Measurements from ENCODE around the gene TCAF1.

Gene TCAF1

DNA sequence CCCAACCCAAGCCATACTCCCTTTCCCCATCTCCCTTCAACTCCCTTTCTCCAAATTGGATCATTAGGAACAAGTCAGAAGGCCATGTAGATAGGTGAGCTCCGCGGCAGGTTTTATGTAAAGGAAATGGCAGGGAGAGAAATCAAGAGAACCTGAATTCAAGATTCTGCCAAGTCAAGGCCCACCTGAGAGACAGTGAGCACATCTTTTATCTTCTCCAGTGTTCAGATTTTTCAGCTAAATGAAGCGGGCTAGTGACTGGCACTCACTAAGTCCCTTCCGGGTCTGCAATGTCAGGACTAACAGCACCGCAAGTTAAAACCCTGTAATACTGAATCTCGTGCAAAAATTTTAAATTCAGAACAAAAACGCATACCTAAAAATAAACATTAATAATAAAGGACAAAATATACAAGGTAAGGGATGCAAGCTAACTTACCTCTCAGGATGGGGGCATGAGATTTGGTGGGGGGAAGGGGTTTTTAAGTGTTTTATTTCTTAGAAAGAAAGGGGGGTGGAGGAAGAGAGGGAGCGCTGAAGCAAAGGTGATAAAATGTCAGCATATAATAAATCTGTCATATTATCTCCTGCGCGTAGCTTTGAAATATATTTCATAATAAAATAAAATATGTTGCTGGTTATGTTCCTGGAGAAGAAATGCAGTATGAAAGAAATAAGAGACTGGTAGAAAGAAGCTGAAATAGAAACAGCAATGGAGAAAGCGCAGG lies 17.6 kb downstream of the TCAF1 start:
- TF ChIP-seq POLR2AphosphoS5 (IDR thresholded peaks at IDR 0.05; ENCODE audit: low read depth) (no peak), SPI1 (IDR thresholded peaks at IDR 0.05; ENCODE audit: borderline replicate concordance, low read depth) (no peak)
- no peak overlapping the region for H3K27ac ChIP-seq (replicated peaks)
- H3K4me3 ChIP-seq (replicated peaks; ENCODE audit: insufficient read depth, low read length) = no peak overlapping the region
- no peak for DNase-seq (ENCODE audit: low read depth in 1 of 2, low spot score in 1 of 2)
- no peaks in the 10 kb centered on the region for H3K27me3 ChIP-seq (ENCODE audit: insufficient read depth, poor library complexity, severe bottlenecking)

DNA sequence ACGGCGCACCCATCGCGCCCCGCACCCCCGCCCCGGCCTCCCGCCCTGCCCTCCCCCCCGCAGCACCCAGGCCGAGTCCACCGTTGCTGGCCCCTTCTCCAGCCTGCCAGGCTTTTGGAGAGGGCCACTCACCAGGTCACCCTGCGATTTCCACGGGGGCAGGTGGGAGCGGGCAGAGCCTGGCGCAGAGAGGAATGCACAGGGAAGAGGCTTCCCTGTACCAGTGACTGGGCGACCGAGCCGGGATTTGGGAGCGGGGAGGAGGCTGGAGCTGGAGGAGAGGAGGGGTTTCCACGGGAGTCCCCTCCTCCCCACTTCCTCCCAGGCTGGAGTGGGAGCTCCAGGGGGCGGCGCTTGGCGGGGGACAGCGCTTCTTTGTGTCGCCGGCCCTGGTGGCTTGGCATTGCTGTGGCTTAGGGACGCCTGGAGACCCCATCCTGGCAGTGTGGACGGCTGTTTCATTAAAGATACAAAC lies 19.3 kb downstream of the TCAF1 start:
- DNase-seq (ENCODE audit: low read depth in 1 of 2, low spot score in 1 of 2) = no peak
- H3K4me3 ChIP-seq (replicated peaks; ENCODE audit: insufficient read depth, low read length) = no peak overlapping the region
- no peak overlapping the region for H3K27ac ChIP-seq (replicated peaks)

DNA sequence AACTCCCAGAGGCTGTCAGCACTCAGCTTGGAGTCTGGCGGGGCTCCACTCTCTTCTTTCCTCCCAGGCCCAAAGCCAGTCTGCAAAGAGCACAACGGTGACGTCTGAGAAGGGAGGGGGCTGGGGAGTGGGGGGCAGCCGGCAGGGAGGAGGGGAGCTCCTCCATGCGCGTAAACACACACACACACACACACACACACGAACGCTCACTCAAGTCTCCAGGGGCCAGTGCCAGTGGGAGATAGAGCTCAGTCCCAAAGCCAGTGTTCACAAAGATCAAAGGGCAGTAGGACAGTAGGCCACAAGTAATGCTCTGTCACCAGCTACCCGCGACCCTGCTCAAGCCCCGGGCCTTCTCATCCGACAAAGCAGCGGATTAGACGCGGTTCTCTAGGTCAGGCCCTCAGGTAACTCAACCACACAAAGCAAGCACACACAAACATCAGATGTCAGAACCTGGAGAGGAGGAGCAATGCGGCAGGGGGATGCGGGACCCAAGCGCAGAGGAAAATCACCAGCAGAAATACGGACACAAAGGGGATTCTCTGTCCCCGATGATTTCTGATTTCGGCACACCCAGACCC lies 19.9 kb downstream of the TCAF1 start:
- no peak overlapping the region for H3K27ac ChIP-seq (replicated peaks)
- DNase-seq (ENCODE audit: low read depth in 1 of 2, low spot score in 1 of 2) = no peak
- TF ChIP-seq, protein P1, sequence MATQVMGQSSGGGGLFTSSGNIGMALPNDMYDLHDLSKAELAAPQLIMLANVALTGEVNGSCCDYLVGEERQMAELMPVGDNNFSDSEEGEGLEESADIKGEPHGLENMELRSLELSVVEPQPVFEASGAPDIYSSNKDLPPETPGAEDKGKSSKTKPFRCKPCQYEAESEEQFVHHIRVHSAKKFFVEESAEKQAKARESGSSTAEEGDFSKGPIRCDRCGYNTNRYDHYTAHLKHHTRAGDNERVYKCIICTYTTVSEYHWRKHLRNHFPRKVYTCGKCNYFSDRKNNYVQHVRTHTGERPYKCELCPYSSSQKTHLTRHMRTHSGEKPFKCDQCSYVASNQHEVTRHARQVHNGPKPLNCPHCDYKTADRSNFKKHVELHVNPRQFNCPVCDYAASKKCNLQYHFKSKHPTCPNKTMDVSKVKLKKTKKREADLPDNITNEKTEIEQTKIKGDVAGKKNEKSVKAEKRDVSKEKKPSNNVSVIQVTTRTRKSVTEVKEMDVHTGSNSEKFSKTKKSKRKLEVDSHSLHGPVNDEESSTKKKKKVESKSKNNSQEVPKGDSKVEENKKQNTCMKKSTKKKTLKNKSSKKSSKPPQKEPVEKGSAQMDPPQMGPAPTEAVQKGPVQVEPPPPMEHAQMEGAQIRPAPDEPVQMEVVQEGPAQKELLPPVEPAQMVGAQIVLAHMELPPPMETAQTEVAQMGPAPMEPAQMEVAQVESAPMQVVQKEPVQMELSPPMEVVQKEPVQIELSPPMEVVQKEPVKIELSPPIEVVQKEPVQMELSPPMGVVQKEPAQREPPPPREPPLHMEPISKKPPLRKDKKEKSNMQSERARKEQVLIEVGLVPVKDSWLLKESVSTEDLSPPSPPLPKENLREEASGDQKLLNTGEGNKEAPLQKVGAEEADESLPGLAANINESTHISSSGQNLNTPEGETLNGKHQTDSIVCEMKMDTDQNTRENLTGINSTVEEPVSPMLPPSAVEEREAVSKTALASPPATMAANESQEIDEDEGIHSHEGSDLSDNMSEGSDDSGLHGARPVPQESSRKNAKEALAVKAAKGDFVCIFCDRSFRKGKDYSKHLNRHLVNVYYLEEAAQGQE (IDR thresholded peaks at IDR 0.05; ENCODE audit: insufficient replicate concordance, low read depth) = no peak
- TF ChIP-seq POLR2AphosphoS5 (IDR thresholded peaks at IDR 0.05; ENCODE audit: low read depth) (no peak), SPI1 (IDR thresholded peaks at IDR 0.05; ENCODE audit: borderline replicate concordance, low read depth) (no peak)
- TF ChIP-seq, protein P2, sequence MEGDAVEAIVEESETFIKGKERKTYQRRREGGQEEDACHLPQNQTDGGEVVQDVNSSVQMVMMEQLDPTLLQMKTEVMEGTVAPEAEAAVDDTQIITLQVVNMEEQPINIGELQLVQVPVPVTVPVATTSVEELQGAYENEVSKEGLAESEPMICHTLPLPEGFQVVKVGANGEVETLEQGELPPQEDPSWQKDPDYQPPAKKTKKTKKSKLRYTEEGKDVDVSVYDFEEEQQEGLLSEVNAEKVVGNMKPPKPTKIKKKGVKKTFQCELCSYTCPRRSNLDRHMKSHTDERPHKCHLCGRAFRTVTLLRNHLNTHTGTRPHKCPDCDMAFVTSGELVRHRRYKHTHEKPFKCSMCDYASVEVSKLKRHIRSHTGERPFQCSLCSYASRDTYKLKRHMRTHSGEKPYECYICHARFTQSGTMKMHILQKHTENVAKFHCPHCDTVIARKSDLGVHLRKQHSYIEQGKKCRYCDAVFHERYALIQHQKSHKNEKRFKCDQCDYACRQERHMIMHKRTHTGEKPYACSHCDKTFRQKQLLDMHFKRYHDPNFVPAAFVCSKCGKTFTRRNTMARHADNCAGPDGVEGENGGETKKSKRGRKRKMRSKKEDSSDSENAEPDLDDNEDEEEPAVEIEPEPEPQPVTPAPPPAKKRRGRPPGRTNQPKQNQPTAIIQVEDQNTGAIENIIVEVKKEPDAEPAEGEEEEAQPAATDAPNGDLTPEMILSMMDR (IDR thresholded peaks at IDR 0.05; ENCODE audit: insufficient read depth, low read length) = no peak
- no peaks in the 10 kb centered on the region for H3K27me3 ChIP-seq (ENCODE audit: insufficient read depth, poor library complexity, severe bottlenecking)
- no peak overlapping the region for H3K4me3 ChIP-seq (replicated peaks; ENCODE audit: insufficient read depth, low read length)

More for the DNA sequence above, 19.3 kb downstream of the TCAF1 start:
- TF ChIP-seq, protein P1 (IDR thresholded peaks at IDR 0.05; ENCODE audit: insufficient replicate concordance, low read depth) = no peak
- TF ChIP-seq, protein P2 (IDR thresholded peaks at IDR 0.05; ENCODE audit: insufficient read depth, low read length) = no peak
- no peak for TF ChIP-seq GABPA (IDR thresholded peaks at IDR 0.05; ENCODE audit: low read depth)
- TF ChIP-seq SPI1 (IDR thresholded peaks at IDR 0.05; ENCODE audit: borderline replicate concordance, low read depth) = no peak
- no peak for TF ChIP-seq POLR2AphosphoS5 (IDR thresholded peaks at IDR 0.05; ENCODE audit: low read depth)
- H3K27me3 ChIP-seq (ENCODE audit: insufficient read depth, poor library complexity, severe bottlenecking) = no peaks in the 10 kb centered on the region

DNA sequence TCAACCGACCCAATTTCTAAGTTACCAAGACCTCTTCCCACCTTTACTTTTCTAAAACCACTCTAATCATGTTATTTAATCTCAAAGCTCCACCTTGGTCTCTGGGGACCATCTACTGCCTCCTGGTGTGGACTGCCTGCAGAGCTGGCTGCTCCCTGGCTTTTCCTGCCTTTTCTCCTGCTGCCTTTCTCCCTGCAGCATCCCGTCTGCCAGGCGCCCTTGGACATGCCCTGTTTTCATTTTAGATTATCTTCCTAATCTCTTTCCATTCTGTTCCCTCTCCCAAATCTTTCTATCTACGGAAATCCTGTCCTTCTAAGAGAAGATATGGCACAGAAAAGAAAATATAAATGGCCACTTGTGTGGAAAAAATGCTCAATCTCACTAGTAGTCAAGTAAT lies 23.1 kb downstream of the TCAF1 start:
- DNase-seq (ENCODE audit: low read depth in 1 of 2, low spot score in 1 of 2) = no peak
- H3K4me3 ChIP-seq (replicated peaks; ENCODE audit: insufficient read depth, low read length) = no peak overlapping the region
- no peak overlapping the region for H3K27ac ChIP-seq (replicated peaks)
- no peaks in the 10 kb centered on the region for H3K27me3 ChIP-seq (ENCODE audit: insufficient read depth, poor library complexity, severe bottlenecking)
- TF ChIP-seq, protein P1 (IDR thresholded peaks at IDR 0.05; ENCODE audit: insufficient replicate concordance, low read depth) = no peak
- TF ChIP-seq SPI1 (IDR thresholded peaks at IDR 0.05; ENCODE audit: borderline replicate concordance, low read depth) = no peak
- TF ChIP-seq, protein P2 (IDR thresholded peaks at IDR 0.05; ENCODE audit: insufficient read depth, low read length) = no peak
- no peak for TF ChIP-seq GABPA (IDR thresholded peaks at IDR 0.05; ENCODE audit: low read depth)
- no peak for TF ChIP-seq POLR2AphosphoS5 (IDR thresholded peaks at IDR 0.05; ENCODE audit: low read depth)
